ENCODE data around the gene TNF. TPM values are rescaled to one million over a fixed set of nuclear protein-coding genes. Genes with fewer than 3 reads are reported as not detected.
A peak's percentile ranks its signal among the peaks of the same experiment; 100 is the strongest.
"Not testable (repeated sequence)": the region's sequence is repeated elsewhere in the genome, so short reads cannot be mapped to it uniquely, and the experiment has no call there.

The TNF gene
- total RNA-seq, 1 experiment from 2014 or later: 0.64 TPM

- Histone ChIP-seq H3K4me3 (ENCODE audit: low read depth in 2 of 2, low read length in 2 of 2) (peak overlapping the region; percentile 60 to 80), H3K9me3 (ENCODE audit: control insufficient read depth, insufficient read depth, low read depth, low read length) (no peaks in the 10 kb centered on the region)
- POLR2A ChIA-PET: interaction anchor here (1.0 kb wide), 1 partner anchor 30 kb away, joined by 3 read pairs; no protein-coding TSS in a partner anchor
Observed at GRCh38 chr6:31548544-31548873, 26.9 kb upstream of the TNF start.

GRCh38 chr6:31551371-31551770 is 24.0 kb upstream of the TNF start:
- ATAC-seq; in situ Hi-C loops (cut with HindIII; ENCODE audit: low pct_unique_long_range_greater_than_20kb, low sequenced_read_pairs); H3K27ac ChIP-seq (ENCODE audit: low read length); H3K27me3 ChIP-seq (ENCODE audit: control insufficient read depth, insufficient read depth, low read length); BruUV-seq (replicated peaks); DNase-seq (ENCODE audit: low read depth, low spot score); H3K36me3 ChIP-seq (ENCODE audit: control insufficient read depth, insufficient read depth, low read length); H3K4me1 ChIP-seq (ENCODE audit: control insufficient read depth, insufficient read depth, low read length); H3K4me3 ChIP-seq (ENCODE audit: low read depth in 2 of 2, low read length in 2 of 2); H3K9me3 ChIP-seq (ENCODE audit: control insufficient read depth, insufficient read depth, low read depth, low read length): not testable (repeated sequence)
- ChIA-PET POLR2A (interaction anchor here (0.5 to 0.6 kb wide), 2 partner anchors 48 to 354 kb away, joined by 3 to 4 read pairs; no protein-coding TSS in a partner anchor), CTCF (interaction anchor here (0.8 to 1.7 kb wide), 6 partner anchors 27 to 47 kb away, joined by 3 to 22 read pairs (median 6); no protein-coding TSS in a partner anchor)
- intact Hi-C loops (cut with micrococcal nuclease; ENCODE audit: unreplicated experiment): loop anchor here (1.0 kb wide), 1 partner anchor 46 kb away; no protein-coding TSS in a partner anchor

More at GRCh38 chr6:31548544-31548873, 26.9 kb upstream of the TNF start:
- CTCF ChIA-PET: interaction anchor here (0.6 to 4.2 kb wide), 2 partner anchors 49 to 69 kb away, joined by 10 to 37 read pairs; no protein-coding TSS in a partner anchor
- ATAC-seq: no peak
- Histone ChIP-seq H3K36me3 (ENCODE audit: control insufficient read depth, insufficient read depth, low read length) (no peaks in the 10 kb centered on the region), H3K4me1 (ENCODE audit: control insufficient read depth, insufficient read depth, low read length) (peaks cover 7% of the 10 kb centered on the region), H3K27me3 (ENCODE audit: control insufficient read depth, insufficient read depth, low read length) (no peaks in the 10 kb centered on the region), H3K27ac (ENCODE audit: low read length) (peak overlapping the region; percentile 96)
- intact Hi-C loops (cut with micrococcal nuclease; ENCODE audit: unreplicated experiment): no loop called here
- no TSS peak for BruUV-seq (replicated peaks)
- TF ChIP-seq SIN3A (IDR thresholded peaks at IDR 0.05; ENCODE audit: borderline replicate concordance, insufficient read depth, low read depth, low read length) (no peak), REST (IDR thresholded peaks at IDR 0.05; ENCODE audit: insufficient read depth in 1 of 2, low read depth in 2 of 2, low read length in 1 of 2) (no peak), POLR2AphosphoS5 (IDR thresholded peaks at IDR 0.05; ENCODE audit: low read depth, low read length) (no peak)
- no peak for DNase-seq (ENCODE audit: low read depth, low spot score)
- in situ Hi-C loops (cut with HindIII; ENCODE audit: low pct_unique_long_range_greater_than_20kb, low sequenced_read_pairs): no loop called here

GRCh38 chr6:31556307-31556706 is 19.1 kb upstream of the TNF start:
- intact Hi-C loops (cut with micrococcal nuclease; ENCODE audit: unreplicated experiment) (no loop called here), in situ Hi-C loops (cut with HindIII; ENCODE audit: low pct_unique_long_range_greater_than_20kb, low sequenced_read_pairs) (no loop called here)
- Histone ChIP-seq H3K4me3 (ENCODE audit: low read depth in 2 of 2, low read length in 2 of 2) (no peak overlapping the region), H3K27me3 (ENCODE audit: control insufficient read depth, insufficient read depth, low read length) (no peaks in the 10 kb centered on the region), H3K9me3 (ENCODE audit: control insufficient read depth, insufficient read depth, low read depth, low read length) (no peaks in the 10 kb centered on the region), H3K36me3 (ENCODE audit: control insufficient read depth, insufficient read depth, low read length) (peaks cover 10% of the 10 kb centered on the region), H3K27ac (ENCODE audit: low read length) (no peak overlapping the region), H3K4me1 (ENCODE audit: control insufficient read depth, insufficient read depth, low read length) (peaks cover 13% of the 10 kb centered on the region)
- POLR2A ChIA-PET: interaction anchor here (0.9 kb wide), 1 partner anchor 32 kb away, joined by 4 read pairs; no protein-coding TSS in a partner anchor
- no TSS peak for BruUV-seq (replicated peaks)
- no peak for DNase-seq (ENCODE audit: low read depth, low spot score)
- TF ChIP-seq POLR2AphosphoS5 (IDR thresholded peaks at IDR 0.05; ENCODE audit: low read depth, low read length) (no peak), REST (IDR thresholded peaks at IDR 0.05; ENCODE audit: insufficient read depth in 1 of 2, low read depth in 2 of 2, low read length in 1 of 2) (no peak), SIN3A (IDR thresholded peaks at IDR 0.05; ENCODE audit: borderline replicate concordance, insufficient read depth, low read depth, low read length) (no peak)
- CTCF ChIA-PET: no interaction called here
- ATAC-seq: no peak

All from Panc1 (cell line).